Measurements from ENCODE around the gene SLC27A4. TPM values are rescaled to one million over a fixed set of nuclear protein-coding genes. Genes with fewer than 3 reads are reported as not detected.
A peak's percentile ranks its signal among the peaks of the same experiment; 100 is the strongest.
"Not testable (repeated sequence)": the region's sequence is repeated elsewhere in the genome, so short reads cannot be mapped to it uniquely, and the experiment has no call there.

The SLC27A4 gene
- total RNA-seq, 2 donors from 2014 or later: 17.6 to 21.7 TPM

DNA sequence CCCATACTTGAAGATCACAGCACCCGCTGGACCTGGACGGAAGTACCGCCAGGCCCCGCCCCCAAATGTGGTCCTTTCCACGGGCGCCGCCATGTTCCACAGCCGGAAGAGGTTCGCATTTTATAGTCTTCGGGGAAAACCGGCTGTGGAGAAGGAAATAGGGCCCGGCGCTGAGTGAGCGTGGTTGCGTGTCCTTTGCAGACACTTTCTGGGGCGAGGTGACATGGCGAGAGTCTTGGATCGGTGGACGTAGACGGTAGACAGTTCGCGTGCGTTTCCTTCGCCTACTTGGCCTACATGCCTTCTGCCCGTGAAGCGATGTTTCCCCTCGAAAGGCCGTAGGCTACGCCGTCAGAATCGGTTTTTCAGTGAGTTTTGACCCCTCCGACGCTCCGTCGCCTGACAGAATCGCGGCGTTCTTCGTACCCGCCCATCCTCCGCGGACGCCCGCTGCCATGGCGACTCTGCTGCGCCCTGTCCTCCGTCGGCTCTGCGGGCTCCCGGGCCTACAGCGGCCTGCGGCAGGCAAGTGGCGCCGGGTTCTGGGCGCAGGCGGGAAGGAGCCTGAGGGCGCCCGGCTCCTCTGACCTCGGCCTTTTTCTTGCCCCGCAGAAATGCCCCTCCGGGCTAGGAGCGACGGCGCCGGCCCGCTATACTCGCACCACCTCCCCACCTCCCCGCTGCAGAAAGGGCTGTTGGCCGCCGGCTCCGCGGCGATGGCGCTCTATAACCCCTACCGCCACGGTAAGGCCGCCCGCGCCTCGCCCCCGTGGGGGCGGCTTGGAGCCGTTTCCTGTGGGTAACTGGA, 17.7 kb upstream of the SLC27A4 start, which contains the start of the genes COQ4 and TRUB2:
COQ4 (plus strand) TSS at position 436 of the 808 bp plus-strand sequence; CDS start at position 456, 20 bp downstream.
TRUB2 (minus strand) TSS at position 44 of the 808 bp plus-strand sequence; CDS start at position 5, 39 bp downstream.
- peak; percentile 94 for DNase-seq
- peak; percentile 98 for ATAC-seq
- intact Hi-C loops (cut with DNase I): loop anchor here in 1 of 2 donors (5.0 kb wide), 1 partner anchor 45 kb away; the partner anchor contains the start of genes GOLGA2 and SWI5

DNA sequence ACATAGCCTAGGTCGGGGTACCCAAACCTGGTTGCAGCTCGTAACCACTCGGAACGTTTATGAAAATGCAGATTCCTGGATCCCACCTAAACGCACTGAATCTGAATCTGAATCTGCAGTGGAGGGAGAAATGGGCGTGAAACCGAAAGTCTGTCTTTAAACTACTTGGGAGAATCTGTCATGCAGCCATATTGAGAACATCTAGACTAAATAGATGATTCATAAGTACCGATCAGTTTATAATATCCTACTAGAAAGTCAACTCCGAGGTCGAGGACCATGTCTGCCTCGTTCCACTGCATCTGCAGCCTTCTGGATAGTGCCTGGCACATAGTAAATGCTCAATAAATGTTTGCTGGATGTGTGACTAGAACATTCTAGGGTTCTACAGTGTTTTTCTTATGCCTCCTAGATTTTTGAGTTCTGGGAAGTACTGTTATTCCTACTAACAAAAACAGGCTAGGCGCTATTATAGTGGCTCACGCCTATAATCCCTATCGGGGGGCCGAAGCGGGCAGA, 17.1 kb upstream of the SLC27A4 start:
- DNase-seq: no peak
- no peak for ATAC-seq
- intact Hi-C loops (cut with DNase I): loop anchor here in 1 of 2 donors (5.0 kb wide), 1 partner anchor 46 kb away; the partner anchor contains the start of genes GOLGA2 and SWI5

DNA sequence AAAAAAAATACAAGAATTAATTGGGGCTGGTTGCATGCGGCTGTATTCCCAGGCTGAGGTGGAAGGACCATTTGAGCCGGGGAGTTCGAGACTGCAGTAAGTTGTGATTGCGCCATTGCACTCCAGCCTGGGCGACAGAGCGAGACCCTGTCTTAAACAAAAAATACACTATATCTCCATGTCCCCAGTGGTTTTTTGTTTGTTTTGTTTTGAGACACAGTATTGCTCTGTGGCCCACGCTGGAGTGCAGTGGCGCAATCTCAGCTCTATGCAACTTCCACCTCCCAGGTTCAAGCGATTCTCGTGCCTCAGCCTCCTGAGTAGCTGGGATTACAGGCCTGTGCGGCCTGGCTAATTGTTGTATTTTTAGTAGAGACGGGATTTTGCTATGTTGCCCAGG, 16.5 kb upstream of the SLC27A4 start:
- intact Hi-C loops (cut with DNase I): loop anchor here in 1 of 2 donors (5.0 kb wide), 1 partner anchor 46 kb away; the partner anchor contains the start of genes GOLGA2 and SWI5
- ATAC-seq: no peak
- no peak for DNase-seq

DNA sequence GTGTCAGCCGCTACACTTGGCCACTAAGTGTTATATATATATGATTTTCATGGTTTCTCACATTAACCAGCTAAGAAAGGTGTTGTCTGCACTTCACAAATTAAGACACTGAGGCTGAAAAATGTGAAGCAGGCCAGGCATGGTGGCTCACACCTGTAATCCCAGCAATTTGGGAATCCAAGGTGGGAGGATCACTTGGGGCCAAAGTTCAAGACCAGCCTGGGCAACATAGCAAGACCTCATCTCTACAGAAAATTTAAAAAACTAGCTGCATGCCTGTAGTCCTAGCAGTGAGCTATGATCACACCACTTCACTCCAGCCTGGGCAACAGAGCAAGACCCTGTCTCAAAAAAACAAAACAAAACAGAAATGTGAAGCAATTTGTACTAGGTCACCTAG, 15.9 kb upstream of the SLC27A4 start:
- intact Hi-C loops (cut with DNase I): loop anchor here in 1 of 2 donors (5.0 kb wide), 1 partner anchor 47 kb away; the partner anchor contains the start of genes GOLGA2 and SWI5
- DNase-seq (no peak), ATAC-seq (no peak)

DNA sequence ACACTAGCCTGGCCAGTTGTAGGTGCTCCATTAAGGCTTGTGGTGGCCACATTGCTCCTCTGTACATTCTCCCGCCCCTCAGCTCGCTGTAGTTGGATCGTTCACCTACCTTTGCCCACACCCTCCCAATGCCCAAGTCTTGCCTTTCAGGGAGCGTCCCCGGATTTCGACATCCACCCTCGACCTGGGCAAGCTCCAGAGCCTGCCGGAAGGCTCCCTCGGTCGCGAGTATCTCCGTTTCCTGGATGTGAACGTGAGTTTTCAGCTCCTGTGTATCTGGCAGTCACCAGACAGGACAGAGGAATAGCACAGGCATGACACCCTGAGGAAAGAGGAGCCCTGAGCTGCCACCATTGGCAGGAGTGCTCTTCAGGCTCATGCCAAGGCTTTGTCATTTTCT, 14.7 kb upstream of the SLC27A4 start:
- ATAC-seq (no peak), DNase-seq (no peak)
- intact Hi-C loops (cut with DNase I): no loop called here

DNA sequence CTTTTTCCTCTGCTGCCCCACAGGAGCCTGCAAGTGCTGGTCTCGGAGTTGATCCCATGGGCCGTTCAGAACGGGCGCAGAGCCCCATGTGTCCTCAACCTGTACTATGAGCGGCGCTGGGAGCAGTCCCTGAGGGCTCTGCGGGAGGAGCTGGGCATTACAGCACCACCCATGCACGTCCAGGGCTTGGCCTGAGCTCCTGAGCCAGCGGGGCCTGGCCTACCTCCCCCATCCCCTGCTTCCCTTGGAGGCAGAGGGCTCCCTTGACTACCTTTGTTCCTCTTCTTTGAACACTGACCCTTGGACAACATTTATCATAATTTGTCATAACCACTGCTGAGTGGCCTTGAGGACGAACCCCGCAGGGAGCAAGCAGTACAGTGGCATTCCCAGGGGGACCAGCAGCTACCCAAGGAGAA, 6.9 kb upstream of the SLC27A4 start:
- intact Hi-C loops (cut with DNase I): no loop called here
- no peak for ATAC-seq

DNA sequence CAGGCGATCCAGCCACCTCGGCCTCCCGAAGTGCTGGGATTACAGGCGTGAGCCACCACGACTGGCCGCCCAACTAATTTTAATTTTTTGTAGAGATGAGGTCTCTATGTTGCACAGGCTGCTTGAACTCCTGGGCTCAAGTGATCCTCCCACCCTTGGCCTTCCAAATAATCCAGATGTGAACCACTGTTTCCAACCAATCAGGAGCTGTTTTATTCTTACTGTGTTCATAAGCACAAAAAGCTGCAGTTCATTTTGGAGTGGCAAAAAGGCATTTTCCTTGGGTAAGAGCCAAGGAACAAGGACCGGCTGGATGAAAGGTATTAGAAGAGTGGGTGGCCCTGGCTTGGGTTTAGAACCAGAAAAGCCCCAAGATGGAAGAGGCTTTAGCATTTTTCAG, 5.2 kb upstream of the SLC27A4 start:
- ATAC-seq (no peak), DNase-seq (no peak)
- intact Hi-C loops (cut with DNase I): no loop called here

More for the DNA sequence above, 6.9 kb upstream of the SLC27A4 start:
- no peak for DNase-seq

DNA sequence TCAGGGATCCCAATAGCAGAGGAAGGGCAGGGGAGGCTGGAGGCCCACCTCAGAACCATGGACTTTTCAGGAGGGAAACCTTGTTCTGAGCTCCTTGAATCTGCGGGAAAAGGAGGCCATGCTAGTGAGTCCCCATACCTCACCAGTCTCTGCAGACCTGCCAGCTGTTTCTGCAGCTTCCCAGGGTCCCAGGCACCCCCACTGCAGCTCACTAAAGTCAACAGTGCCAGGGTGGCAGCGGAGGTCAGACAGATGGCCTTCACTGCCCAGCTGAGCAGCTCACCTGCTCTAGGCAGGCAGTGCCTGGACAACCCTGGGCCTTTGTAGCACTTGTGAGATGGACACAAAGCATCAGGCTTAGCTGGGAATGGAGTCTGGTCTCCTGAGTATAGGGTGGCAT, 4.4 kb upstream of the SLC27A4 start:
- intact Hi-C loops (cut with DNase I): no loop called here
- no peak for DNase-seq
- ATAC-seq: no peak

DNA sequence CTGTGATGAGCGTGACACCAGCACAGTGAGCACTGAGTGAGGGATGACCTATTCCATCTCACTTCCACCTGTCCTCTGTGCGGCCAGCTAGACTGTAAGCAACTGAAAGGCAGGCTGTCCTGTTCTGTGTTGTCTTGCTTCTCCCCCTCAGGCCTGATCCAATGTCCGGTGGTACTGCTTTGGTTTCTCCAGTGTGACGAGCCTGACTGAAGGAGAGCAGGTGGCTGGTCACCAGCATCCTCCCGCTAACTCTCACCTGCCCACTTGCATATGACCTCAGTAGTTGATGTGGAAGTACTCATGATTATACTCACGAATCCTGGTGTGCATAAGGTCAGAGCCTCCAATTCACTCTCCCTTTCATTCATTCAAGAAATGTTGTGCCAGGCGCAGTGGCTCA, 2.4 kb upstream of the SLC27A4 start:
- intact Hi-C loops (cut with DNase I): no loop called here
- ATAC-seq: no peak

DNA sequence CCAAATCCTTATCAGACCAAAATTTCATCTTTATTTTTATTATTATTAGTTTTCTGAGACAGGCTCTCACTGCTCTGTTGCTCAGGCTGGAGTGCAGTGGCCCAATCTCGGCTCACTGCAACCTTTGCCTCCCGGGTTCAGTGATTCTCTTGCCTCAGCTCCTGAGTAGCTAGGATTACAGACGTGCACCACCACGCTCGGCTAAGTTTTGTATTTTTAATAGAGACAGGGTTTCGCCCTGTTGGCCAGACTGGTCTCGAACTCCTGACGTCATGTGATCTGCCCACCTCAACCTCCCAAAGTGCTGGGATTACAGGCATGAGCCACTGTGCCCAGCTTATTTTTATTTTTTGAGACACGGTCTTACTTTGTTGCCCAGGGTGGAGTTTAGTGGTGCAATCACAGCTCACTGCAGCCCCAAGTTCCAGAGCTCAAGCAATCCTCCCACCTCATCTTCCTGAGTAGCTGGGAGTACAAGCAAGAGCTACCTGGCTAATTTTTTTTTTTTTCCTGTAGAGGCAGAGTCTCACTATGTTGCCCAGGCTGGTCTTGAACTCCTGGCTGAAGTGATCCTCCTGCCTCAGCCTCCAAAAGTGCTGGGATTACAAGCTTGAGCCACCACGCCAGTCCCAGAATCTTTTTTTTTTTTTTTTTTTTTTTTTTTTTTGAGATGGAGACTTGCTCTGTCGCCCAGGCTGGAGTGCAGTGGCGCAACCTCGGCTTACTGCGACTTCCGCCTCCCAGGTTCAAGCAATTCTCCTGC, 1.3 kb upstream of the SLC27A4 start:
- ATAC-seq, DNase-seq: not testable (repeated sequence)

More for the DNA sequence above, 2.4 kb upstream of the SLC27A4 start:
- no peak for DNase-seq

DNA sequence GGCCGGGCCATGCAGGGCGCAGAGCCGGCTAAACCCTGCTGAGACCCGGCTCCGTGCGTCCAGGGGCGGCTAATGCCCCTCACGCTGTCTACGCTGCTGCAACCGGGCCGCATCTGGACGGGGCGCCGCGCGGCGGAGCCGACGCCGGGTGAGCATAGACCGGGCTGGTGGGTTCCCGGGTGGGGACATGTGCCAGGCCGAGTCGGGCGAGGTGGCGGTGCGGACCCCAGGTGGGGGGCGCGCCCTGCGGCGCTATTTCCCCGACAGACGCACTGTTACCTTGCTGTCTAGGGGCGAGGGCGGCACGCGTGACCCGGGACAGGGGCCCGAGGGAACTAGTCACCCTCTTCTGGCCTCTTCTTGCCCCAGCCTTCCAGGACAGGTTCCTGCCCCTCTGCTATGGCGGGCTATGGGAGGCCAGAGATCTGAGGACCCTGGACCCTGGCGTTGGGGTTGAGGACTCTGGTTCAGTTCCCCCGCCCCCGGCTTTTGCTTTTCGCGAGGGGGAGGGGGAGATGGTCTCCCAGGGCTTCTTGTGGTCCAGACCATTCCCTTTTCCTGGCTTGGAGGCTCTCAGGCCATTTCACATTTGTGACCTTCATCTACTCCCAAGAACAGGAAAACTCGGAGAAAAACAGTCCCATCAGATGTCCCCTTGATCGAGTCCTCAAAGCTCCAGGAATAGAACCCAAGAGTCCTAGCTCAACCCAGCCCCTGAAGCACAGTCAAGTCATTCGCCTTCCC, 536 bp downstream of the SLC27A4 start:
- ATAC-seq (peak; percentile 2 to 13), DNase-seq (no peak)
- intact Hi-C loops (cut with DNase I): loop anchor here in 1 of 2 donors (5.0 kb wide), 1 partner anchor 44 kb away; no protein-coding TSS in a partner anchor

More for the DNA sequence above, 1.3 kb upstream of the SLC27A4 start:
- intact Hi-C loops (cut with DNase I): not testable (repeated sequence)

DNA sequence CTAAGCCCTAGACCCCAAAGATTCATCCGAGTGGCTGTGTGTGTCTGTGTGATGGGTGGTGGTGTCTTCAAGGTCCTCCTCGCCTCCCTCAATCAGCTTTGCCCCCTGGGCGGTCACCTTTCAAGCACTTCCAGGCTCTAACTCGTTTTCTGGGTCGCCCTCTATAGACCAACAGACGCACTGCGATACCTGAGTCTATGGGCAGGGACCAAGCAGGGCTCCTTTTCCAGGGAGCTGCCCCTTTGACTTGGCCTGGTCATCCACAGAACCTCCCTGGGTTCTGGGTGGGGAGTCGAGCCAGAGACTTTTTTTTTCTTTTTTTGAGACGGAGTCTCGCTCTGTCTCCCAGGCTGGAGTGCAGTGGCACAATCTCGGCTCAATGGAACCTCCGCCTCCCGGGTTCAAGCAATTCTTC, 1.1 kb downstream of the SLC27A4 start:
- intact Hi-C loops (cut with DNase I): loop anchor here in 1 of 2 donors (5.0 kb wide), 1 partner anchor 44 kb away; no protein-coding TSS in a partner anchor
- ATAC-seq (peak; percentile 67 to 71), DNase-seq (peak; percentile 65)

DNA sequence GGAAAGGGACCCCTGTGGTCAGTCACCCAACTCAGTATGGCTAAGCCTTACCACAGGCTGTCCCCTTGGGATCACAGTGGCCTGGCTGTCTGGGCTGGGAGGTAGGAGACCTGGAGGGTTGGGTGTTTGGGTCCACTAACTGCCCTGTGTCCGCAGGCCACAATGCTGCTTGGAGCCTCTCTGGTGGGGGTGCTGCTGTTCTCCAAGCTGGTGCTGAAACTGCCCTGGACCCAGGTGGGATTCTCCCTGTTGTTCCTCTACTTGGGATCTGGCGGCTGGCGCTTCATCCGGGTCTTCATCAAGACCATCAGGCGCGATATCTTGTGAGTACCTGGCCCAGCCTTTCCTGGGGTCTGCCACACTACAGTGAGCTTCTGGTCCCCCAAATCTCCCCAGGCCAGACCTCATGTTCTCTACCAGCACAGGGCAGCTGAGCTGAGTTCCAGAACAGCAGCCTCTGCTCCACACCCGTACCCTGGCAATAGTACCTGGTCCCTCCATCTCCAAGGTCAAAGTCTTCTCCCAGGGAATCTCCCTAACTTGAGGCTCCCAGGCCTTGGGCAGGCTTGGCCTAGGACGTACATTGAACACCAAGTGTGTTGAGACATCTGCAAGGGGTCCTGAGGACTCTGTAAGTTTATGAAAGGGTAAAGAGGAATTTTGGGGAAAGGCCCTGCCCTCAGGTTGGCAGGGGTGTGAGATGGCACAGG, 2.8 kb downstream of the SLC27A4 start:
- ATAC-seq: no peak
- DNase-seq: no peak
- intact Hi-C loops (cut with DNase I): loop anchor here in 1 of 2 donors (5.0 kb wide), 1 partner anchor 46 kb away; no protein-coding TSS in a partner anchor

DNA sequence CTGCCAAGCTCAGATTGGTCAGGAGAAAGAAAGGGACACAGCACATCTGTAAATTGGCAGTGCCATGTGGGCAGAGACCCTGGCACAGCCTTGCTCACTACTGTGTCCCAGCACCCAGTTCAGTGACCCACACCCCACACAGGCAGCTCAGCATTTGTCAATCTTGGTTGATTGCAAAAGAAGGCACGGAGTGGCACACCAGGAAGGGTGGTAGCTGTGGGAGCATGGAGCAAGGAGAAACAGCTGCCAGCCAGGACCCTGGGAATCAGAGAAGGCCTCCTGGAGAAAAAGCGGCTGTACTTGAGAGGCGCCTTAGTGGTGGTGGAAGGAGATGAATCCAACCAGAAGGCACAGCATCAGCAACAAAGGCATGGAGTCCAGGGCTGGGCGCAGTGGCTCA, 3.5 kb downstream of the SLC27A4 start:
- intact Hi-C loops (cut with DNase I): loop anchor here in 1 of 2 donors (5.0 kb wide), 1 partner anchor 47 kb away; no protein-coding TSS in a partner anchor
- DNase-seq (no peak), ATAC-seq (no peak)

DNA sequence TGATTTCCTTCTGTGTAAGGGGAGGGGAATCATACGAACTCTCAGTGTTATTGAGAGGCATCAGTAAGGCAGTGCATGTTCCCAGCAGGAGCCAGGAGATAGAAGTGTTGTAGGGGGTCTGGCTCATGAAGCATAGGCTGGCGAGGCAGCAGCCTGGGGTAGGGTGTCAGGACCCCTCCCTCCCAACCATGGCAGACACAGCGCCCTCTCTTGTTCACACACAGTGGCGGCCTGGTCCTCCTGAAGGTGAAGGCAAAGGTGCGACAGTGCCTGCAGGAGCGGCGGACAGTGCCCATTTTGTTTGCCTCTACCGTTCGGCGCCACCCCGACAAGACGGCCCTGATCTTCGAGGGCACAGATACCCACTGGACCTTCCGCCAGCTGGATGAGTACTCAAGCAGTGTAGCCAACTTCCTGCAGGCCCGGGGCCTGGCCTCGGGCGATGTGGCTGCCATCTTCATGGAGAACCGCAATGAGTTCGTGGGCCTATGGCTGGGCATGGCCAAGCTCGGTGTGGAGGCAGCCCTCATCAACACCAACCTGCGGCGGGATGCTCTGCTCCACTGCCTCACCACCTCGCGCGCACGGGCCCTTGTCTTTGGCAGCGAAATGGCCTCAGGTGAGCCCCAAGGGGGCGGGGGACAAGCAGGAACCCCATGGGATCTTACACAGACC, 4.7 kb downstream of the SLC27A4 start:
- DNase-seq (no peak), ATAC-seq (no peak)
- intact Hi-C loops (cut with DNase I): loop anchor here in 1 of 2 donors (5.0 kb wide), 1 partner anchor 48 kb away; no protein-coding TSS in a partner anchor

DNA sequence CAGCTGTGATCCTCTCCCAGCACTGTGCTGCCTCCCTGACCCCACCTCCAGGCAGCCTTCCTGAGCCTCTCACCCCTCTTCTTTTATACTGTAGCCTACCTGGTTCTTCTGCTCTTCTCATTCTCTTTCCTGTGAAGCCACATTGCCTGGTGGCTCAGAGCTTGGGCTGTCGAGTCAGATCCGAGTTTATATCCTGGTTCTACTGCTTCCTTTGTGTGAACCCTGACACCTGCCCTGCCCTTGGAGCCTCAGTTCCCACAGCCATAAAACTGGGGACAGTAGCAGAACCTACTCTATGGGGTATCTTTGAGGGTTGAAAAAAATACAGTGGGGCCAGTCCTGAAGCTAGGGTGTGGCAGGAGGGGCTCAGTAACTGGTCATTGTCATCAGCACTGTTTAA, 8.8 kb downstream of the SLC27A4 start:
- DNase-seq (no peak), ATAC-seq (no peak)
- intact Hi-C loops (cut with DNase I): no loop called here

DNA sequence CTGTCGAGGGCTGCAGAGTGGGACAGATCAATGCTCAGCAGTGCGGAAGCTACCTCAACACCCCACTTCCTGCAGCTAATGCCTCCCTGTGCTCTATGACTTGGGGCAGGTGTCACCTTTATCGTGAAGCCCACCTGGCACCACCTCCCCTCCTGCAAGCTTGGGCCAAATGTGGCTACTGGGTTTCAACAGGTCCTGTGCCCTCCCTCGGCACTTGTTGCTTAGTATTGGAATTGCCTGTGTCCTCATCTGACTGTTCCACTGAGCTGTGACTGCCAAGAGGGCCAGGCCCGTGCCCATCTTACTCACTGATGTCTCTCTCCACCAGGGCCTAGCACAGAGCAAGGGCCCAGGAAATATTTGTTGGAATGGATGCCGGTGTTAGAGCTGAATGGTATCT, 9.4 kb downstream of the SLC27A4 start:
- intact Hi-C loops (cut with DNase I): no loop called here
- DNase-seq: no peak
- ATAC-seq: no peak

Measured in left cardiac atrium (tissue), 4 donors.